Measurements from ENCODE around the gene DLG2.

GRCh38 chr11:84249344-84250135 is 1377.6 kb downstream of the DLG2 start:
- TF ChIP-seq CTCF (IDR thresholded peaks at IDR 0.05; ENCODE audit: low read length), result no peak
- no peak for TF ChIP-seq EZH2 (IDR thresholded peaks at IDR 0.05; ENCODE audit: borderline replicate concordance, low read length)

Measured in OCI-LY1 (cell line).